Activated T-helper 2 cell treated with anti-CD3 and anti-CD28 coated beads, Interferon-gamma antibody, Interleukin-2, Interleukin-4, amounts not matched to agents 10 μg/mL and 5 μg/mL and 100 μg/mL, durations not matched to agents 14 hours and 24 hours and 36 hours (primary cell): ENCODE results near the gene LONRF3. TPM values are rescaled to one million over a fixed set of nuclear protein-coding genes. Genes with fewer than 3 reads are reported as not detected.
"Not testable (repeated sequence)": the region's sequence is repeated elsewhere in the genome, so short reads cannot be mapped to it uniquely, and the experiment has no call there.

Experiments
- DNase-seq: peaks from one replicate; pipeline ENCODE4 v3.0.0; 2021; ENCODE audit warnings: low spot score
- H3K27ac Mint-ChIP-seq: one replicate; pipeline ENCODE4 v1.8.0; 2021; ENCODE audit warnings: mixed read lengths
- H3K27me3 Mint-ChIP-seq: one replicate; pipeline ENCODE4 v1.8.0; 2021; ENCODE audit warnings: low read depth, mixed read lengths
- H3K36me3 Mint-ChIP-seq: one replicate; pipeline ENCODE4 v1.8.0; 2021; ENCODE audit warnings: low read depth, mixed read lengths
- H3K4me1 Mint-ChIP-seq: one replicate; pipeline ENCODE4 v1.8.0; 2021; ENCODE audit warnings: low read depth, mixed read lengths
- H3K4me3 Mint-ChIP-seq: one replicate; pipeline ENCODE4 v1.8.0; 2021; ENCODE audit warnings: low read depth, mild to moderate bottlenecking, moderate library complexity, mixed read lengths
- H3K9me3 Mint-ChIP-seq: one replicate; pipeline ENCODE4 v1.8.0; 2021; ENCODE audit warnings: mixed read lengths
- intact Hi-C: fragments of 100-400 bp; cut with micrococcal nuclease; formaldehyde crosslinking; loops from one replicate; pipeline ENCODE4 v1.15.1; 2023
- total RNA-seq: library from RNA; stranded (reverse); gene quantifications from 2 replicates; pipeline ENCODE4 v1.2.3, GENCODE V29; 2022

LONRF3 gene
- total RNA-seq, 1 donor from 2014 or later = 0.62 TPM

DNA sequence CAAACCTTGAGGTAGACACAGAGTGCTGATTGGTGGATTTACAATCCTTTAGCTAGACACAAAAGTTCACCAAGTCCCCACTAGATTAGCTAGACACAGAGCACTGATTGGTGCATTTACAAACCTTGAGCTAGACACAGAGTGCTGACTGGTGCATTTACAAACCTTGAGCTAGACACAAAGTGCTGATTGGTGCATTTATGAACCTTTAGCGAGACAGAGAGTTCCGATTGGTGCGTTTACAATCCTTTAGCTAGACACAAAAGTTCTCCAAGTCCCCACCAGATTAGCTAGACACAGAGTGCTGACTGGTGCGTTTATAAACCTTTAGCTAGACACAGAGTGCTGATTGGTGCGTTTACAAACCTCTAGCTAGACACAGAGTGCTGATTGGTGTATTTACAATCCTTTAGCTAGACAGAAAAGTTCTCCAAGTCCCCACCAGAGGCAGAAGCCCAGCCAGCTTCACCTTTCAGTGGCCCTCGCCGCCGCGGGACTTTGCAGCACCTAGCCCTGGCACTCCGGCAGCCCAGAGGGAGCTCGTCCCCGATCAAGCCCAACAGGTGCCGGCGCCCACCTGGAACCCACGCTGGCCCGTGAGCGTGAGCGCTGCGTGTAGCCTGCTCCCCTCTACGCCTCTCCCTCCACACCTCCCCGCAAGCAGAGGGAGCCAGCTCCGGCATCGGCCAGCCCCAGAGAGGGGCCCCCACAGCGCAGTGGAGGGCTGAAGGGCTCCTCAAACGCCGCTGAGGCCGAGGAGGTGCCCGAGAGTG lies 53.7 kb downstream of the LONRF3 start:
- H3K27me3 Mint-ChIP-seq, DNase-seq, H3K4me3 Mint-ChIP-seq, H3K9me3 Mint-ChIP-seq, H3K36me3 Mint-ChIP-seq, H3K27ac Mint-ChIP-seq, H3K4me1 Mint-ChIP-seq, intact Hi-C loops: not testable (repeated sequence)

DNA sequence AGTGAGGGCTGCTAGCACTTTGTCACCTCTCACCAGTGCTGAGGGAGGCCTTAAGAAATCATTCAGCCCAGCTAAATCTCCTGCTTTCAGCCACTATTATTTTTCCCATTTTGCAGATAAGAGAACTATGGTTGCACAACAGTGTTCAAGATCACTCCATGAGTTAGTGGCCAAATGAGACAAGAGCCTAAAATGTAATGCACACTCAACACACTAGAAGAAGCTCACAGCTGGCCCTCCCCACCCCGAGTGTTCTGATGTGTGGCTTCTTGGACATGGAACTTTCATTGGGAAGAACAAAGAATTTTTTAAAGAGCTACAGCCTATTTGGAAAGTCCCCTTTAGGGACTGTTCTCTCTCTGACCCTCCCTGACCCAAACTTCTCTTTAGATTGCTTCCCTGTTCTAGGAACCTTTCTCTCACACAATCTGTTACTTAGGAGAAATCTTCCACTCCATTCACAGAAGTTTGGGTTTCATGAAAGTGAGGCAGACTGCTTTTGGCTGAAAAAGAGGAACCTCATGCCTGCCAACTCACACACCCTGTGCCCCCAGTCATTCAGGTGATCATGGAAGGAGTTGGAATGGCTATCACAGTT lies 54.4 kb downstream of the LONRF3 start:
- intact Hi-C loops = no loop called here
- no peaks in the 10 kb centered on the region for H3K36me3 Mint-ChIP-seq
- H3K27me3 Mint-ChIP-seq = no peaks in the 10 kb centered on the region
- H3K4me3 Mint-ChIP-seq = no peak overlapping the region
- DNase-seq = no peak
- no peaks in the 10 kb centered on the region for H3K9me3 Mint-ChIP-seq
- H3K4me1 Mint-ChIP-seq = no peaks in the 10 kb centered on the region
- H3K27ac Mint-ChIP-seq = no peak overlapping the region

DNA sequence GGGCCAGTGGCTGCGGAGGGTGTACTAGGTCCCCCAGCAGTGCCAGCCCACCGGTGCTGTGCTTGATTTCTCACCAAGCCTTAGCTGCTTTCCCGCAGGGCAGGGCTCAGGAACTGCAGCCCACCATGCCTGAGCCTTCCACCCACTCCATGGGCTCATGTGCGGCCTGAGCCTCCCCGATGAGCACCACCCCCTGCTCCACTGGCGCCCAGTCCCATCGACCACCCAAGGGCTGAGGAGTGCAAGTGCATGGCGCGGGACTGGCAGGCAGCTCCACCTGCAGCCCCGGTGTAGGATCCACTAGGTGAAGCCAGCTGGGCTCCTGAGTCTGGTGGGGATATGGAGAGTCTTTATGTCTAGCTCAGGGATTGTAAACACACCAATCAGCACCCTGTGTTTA lies 55.2 kb downstream of the LONRF3 start:
- H3K27ac Mint-ChIP-seq, H3K36me3 Mint-ChIP-seq, intact Hi-C loops, H3K4me1 Mint-ChIP-seq, H3K9me3 Mint-ChIP-seq, H3K27me3 Mint-ChIP-seq, DNase-seq, H3K4me3 Mint-ChIP-seq: not testable (repeated sequence)

DNA sequence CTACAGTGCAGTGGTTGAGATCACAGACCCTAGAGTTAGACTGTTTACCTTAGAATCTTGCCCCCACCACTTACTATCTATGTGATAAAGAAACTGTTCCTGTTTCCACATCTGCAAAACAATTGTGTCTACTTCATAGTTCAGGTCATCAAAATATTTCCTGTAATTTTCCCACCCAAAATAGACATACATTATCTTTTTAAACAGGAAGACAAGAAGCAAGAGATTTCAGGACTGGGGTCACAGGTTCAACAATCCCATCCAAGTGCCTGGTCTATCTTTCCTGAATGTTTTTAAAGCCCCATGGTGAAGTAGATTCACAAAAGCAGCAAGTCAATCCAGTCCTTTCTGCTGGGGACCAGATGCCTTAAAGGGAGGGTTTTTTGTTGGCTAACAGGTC lies 56.6 kb downstream of the LONRF3 start:
- no peaks in the 10 kb centered on the region for H3K4me1 Mint-ChIP-seq
- intact Hi-C loops = no loop called here
- no peak overlapping the region for H3K4me3 Mint-ChIP-seq
- DNase-seq = no peak
- no peak overlapping the region for H3K27ac Mint-ChIP-seq
- H3K9me3 Mint-ChIP-seq = no peaks in the 10 kb centered on the region
- no peaks in the 10 kb centered on the region for H3K27me3 Mint-ChIP-seq
- no peaks in the 10 kb centered on the region for H3K36me3 Mint-ChIP-seq

DNA sequence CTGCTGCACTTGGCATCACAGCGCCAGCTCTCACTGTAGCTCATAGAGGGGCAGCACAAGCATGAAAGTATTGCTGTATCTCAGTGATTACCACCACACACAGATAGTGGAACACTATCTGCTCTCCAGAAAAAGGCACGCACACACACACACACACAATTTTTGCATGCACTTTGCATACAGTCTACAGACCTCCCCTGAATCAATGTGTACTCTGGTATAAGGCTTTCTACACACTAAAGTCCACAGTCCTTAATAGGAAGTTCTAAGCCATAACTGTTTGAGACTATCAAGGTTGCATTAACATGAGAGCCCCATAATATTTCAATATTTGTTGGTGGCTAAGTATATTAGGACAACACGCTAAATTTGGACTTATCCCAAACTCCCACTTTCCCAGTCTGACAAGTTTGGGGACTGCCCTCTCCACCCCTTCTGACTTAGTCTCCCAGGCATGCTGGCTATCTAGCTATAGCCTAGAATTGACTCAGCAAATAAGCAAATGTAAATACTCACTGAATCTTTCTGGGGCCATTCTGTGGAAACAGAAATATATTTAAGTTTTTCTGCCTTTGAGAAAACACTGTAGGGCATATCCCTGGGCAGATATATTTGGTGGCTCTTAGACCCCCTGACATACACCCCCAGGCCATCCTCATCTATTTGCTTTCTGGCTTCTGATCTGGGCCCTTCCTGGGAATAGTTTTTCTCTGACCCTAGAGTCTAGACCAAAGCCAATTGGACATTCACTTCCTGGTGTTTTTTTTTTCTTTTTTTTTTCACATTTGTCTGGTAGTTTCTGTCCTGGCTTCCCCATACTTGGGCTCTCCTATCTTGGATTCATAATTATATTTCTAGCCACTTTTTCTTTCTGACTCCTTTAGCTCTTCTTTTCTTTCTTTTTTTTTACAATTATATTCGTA lies 62.0 kb downstream of the LONRF3 start:
- Mint-ChIP-seq H3K27ac (no peak overlapping the region), H3K4me3 (no peak overlapping the region)
- intact Hi-C loops = no loop called here

DNA sequence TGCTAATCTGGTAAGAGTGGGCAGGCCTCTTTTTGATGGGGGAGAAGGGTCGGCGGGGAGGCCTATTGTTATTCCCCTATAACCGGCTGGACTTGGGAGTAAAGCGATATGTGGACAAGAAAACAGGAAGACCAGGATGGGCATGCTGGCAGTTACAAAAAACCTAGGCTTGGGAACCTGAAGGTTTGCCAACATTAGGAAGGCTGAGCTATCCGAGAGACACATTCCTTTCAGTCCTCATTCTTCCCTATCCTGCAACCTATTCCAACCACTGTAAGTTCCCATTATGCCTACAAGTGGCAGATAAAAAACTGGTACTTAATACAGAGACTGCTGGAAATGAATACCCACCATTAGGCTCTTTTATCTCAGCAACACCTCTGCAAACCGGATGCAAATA lies 66.0 kb downstream of the LONRF3 start:
- Mint-ChIP-seq H3K9me3 (no peaks in the 10 kb centered on the region), H3K4me1 (no peaks in the 10 kb centered on the region), H3K36me3 (no peaks in the 10 kb centered on the region), H3K27ac (no peak overlapping the region), H3K4me3 (no peak overlapping the region), H3K27me3 (no peaks in the 10 kb centered on the region)
- intact Hi-C loops = no loop called here
- DNase-seq = no peak

More for the DNA sequence above, 62.0 kb downstream of the LONRF3 start:
- H3K27me3 Mint-ChIP-seq = no peaks in the 10 kb centered on the region
- H3K9me3 Mint-ChIP-seq = no peaks in the 10 kb centered on the region
- no peaks in the 10 kb centered on the region for H3K4me1 Mint-ChIP-seq
- no peaks in the 10 kb centered on the region for H3K36me3 Mint-ChIP-seq
- no peak for DNase-seq

DNA sequence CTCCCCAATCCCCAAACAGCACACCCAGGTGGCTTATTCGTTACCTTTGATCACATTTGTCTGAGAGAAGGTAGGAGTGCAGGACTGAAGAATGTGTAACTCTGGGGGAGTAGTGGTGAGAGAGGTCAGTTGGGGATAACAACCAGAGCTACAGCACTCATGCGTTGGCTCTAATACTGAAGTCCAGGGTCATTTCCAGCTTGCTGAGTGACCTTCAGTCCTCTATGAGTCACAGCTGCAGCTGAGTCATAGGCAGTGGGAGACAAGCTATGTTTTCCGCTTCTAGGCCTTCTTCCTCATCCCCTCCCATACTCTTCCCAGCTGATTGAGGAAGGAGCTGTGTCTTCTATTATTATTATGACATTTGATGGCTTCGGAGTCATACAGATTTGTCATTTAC lies 66.8 kb downstream of the LONRF3 start:
- H3K4me1 Mint-ChIP-seq = no peaks in the 10 kb centered on the region
- no peak overlapping the region for H3K4me3 Mint-ChIP-seq
- no peaks in the 10 kb centered on the region for H3K9me3 Mint-ChIP-seq
- no peak for DNase-seq
- intact Hi-C loops = no loop called here
- H3K27ac Mint-ChIP-seq = no peak overlapping the region
- no peaks in the 10 kb centered on the region for H3K27me3 Mint-ChIP-seq
- H3K36me3 Mint-ChIP-seq = no peaks in the 10 kb centered on the region

DNA sequence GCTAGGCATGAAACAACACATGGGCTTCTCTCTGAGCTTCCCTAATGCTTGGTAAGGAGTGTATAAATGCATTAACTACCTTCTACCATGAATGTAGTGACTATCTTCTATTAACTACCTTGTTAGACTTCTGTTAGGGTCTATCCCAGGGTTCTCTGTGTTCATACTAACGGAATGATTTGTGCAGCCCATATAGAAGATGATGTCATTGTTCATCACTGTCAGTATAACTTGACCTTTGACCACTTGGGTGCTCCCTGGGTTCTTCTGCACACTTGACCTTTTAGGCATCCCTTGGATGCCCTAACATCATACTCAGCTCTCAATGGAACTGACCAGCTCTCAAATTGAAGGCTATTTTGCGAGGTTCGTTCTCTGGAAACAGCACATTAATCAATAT lies 67.6 kb downstream of the LONRF3 start:
- Mint-ChIP-seq H3K4me3 (no peak overlapping the region), H3K36me3 (no peaks in the 10 kb centered on the region), H3K9me3 (no peaks in the 10 kb centered on the region), H3K4me1 (no peaks in the 10 kb centered on the region), H3K27ac (no peak overlapping the region), H3K27me3 (peaks cover 3% of the 10 kb centered on the region)
- DNase-seq = no peak
- intact Hi-C loops = no loop called here

DNA sequence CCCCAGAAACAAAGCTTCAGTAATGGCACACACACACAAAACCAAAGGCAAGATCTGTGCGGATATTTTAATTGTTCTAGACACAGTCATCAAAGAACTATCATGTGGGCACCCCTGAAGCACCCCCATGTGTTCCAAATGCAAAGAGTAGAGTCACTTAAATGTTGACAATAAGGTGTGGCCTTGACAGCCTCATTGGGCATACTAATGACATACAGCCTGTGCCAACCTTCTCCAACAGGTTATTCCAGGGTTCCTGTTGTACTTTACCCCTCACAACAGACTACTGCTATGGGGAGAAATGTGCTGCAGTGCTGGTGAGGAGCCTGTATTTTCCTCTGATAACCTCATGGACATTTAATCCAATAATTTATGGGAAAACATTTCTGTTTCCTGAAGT lies 68.6 kb downstream of the LONRF3 start:
- no peaks in the 10 kb centered on the region for H3K36me3 Mint-ChIP-seq
- H3K4me3 Mint-ChIP-seq = no peak overlapping the region
- no peaks in the 10 kb centered on the region for H3K4me1 Mint-ChIP-seq
- H3K9me3 Mint-ChIP-seq = no peaks in the 10 kb centered on the region
- intact Hi-C loops = no loop called here
- H3K27ac Mint-ChIP-seq = no peak overlapping the region
- peaks cover 4% of the 10 kb centered on the region for H3K27me3 Mint-ChIP-seq
- DNase-seq = no peak

DNA sequence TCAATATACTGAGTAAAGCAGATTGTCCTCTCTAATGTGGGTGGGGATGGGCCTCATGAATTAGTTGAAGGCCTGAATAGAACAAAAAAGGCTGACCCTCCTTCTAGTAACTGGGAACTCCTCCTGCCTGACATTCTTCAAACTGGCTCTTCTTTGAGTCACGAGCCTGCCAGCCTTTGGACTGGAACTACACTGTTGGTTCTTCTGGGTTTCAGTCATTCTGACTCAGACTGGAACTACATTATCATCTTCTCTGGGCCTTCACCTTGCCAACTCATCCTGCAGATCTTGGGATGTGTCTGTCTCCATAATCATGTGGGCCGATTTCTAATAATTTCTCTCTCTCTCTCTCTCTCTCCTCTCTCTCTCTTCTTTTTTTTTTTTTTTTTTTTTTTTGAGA lies 71.5 kb downstream of the LONRF3 start:
- H3K27me3 Mint-ChIP-seq = peaks cover 13% of the 10 kb centered on the region
- H3K27ac Mint-ChIP-seq = no peak overlapping the region
- H3K9me3 Mint-ChIP-seq = no peaks in the 10 kb centered on the region
- intact Hi-C loops = no loop called here
- H3K4me1 Mint-ChIP-seq = no peaks in the 10 kb centered on the region
- no peak overlapping the region for H3K4me3 Mint-ChIP-seq
- no peaks in the 10 kb centered on the region for H3K36me3 Mint-ChIP-seq
- DNase-seq = no peak

DNA sequence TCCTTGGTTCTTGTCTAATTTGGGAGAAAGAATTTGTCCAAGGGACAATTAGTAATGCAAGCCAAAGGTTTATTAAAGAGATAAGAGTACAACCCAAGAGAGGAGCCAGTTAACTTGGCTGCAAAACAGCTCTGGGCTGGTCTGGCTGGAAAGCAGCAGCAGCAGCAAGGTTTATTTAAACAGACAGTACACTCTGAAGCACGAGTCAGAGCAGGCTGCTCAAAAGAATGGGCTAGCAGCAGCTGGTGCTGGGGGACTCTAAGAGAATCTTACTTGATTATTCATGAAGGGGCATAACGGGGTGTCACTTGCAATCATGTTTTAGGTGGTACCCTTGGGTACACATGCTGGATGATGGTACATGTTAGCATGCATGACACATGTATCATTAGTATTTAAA lies 81.3 kb downstream of the LONRF3 start:
- peaks cover 4% of the 10 kb centered on the region for H3K27me3 Mint-ChIP-seq
- no peak for DNase-seq
- H3K9me3 Mint-ChIP-seq = no peaks in the 10 kb centered on the region
- H3K27ac Mint-ChIP-seq = no peak overlapping the region
- no peaks in the 10 kb centered on the region for H3K4me1 Mint-ChIP-seq
- H3K36me3 Mint-ChIP-seq = no peaks in the 10 kb centered on the region
- intact Hi-C loops = no loop called here
- no peak overlapping the region for H3K4me3 Mint-ChIP-seq

DNA sequence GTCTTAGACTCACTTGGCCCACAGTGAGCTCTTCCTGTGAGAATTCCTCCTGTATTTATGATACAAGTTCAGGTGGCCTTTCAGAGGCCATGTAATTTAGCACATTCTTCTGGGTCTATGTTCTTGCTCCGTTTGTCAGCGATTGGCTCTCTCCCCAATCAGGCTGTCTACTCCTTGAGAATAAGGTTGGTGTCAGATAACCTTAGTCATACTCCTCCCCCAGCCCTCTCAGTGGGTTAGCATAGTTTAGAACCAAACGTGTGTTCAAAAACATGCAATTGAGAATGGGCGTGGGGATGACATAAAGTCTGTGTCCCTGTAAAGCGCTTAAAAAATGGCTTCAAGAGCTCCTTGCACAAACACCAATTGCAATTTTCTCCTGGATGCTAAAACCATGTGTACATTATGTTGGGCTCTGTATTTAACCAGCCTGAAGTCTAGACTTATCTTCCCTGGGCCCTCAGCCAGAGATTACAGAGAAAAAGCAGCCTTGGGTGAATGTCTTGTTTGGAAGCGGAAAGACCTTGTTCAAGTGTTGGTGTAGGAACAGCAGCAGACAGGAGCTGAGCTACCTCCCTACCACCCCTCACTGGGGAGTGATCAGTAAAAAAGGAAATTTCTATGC lies 88.4 kb downstream of the LONRF3 start:
- Mint-ChIP-seq H3K27ac (no peak overlapping the region), H3K36me3 (no peaks in the 10 kb centered on the region)
- no peak for DNase-seq

More for the DNA sequence above, 88.4 kb downstream of the LONRF3 start:
- Mint-ChIP-seq H3K9me3 (no peaks in the 10 kb centered on the region), H3K4me1 (no peaks in the 10 kb centered on the region), H3K4me3 (no peak overlapping the region), H3K27me3 (peaks cover 10% of the 10 kb centered on the region)
- intact Hi-C loops = no loop called here
